H1 (cell line): ENCODE data around the gene LYL1.

ENCODE experiments used
- CHD2 ChIP-seq: IDR thresholded peaks from 2 replicates; pipeline ENCODE4 v1.6.1; 2012; ENCODE audit warnings: low read length, improper control_type of control experiment
- EGR1 ChIP-seq: IDR thresholded peaks from 2 replicates; pipeline ENCODE4 v1.6.1; 2011; ENCODE audit warnings: low read depth, low read length, borderline replicate concordance
- EP300 ChIP-seq, 2 experiments: IDR thresholded peaks; 1 replicate in 1 of 2; 2 replicates in 1 of 2; pipeline ENCODE4 v1.6.1; 2011 to 2012; ENCODE audit warnings: low read depth in 2 of 2, low read length in 2 of 2, mild to moderate bottlenecking in 2 of 2, borderline replicate concordance in 1 of 2, inconsistent platforms in 1 of 2, moderate library complexity in 1 of 2
- GABPA ChIP-seq: IDR thresholded peaks from 2 replicates; pipeline ENCODE4 v1.6.1; 2011; ENCODE audit warnings: mild to moderate bottlenecking, low read length, moderate library complexity, borderline replicate concordance; ENCODE audit not compliant: insufficient read depth
- POLR2A ChIP-seq, 2 experiments: IDR thresholded peaks; 1 replicate in 1 of 2; 2 replicates in 1 of 2; pipeline ENCODE4 v1.6.1; 2011; ENCODE audit warnings: low read depth in 2 of 2, low read length in 2 of 2, mild to moderate bottlenecking in 2 of 2; ENCODE audit errors: control extremely low read depth in 1 of 2
- POLR2AphosphoS5 ChIP-seq: IDR thresholded peaks from 2 replicates; pipeline ENCODE4 v1.6.1; 2011; ENCODE audit warnings: low read depth, low read length
- RFX5 ChIP-seq: IDR thresholded peaks from 2 replicates; pipeline ENCODE4 v1.6.1; 2011; ENCODE audit warnings: low read depth, low read length, improper control_type of control experiment, borderline replicate concordance
- SAP30 ChIP-seq: fragments of 300-600 bp; sonication (generic); IDR thresholded peaks from 2 replicates; pipeline ENCODE4 v1.7.1; 2012; ENCODE audit warnings: low read length, moderate library complexity, mild to moderate bottlenecking, inconsistent platforms; ENCODE audit not compliant: insufficient read depth, insufficient replicate concordance
- SIRT6 ChIP-seq: IDR thresholded peaks from one replicate; pipeline ENCODE4 v1.7.1; 2012; ENCODE audit warnings: low read length, inconsistent platforms
- TCF12 ChIP-seq: IDR thresholded peaks from 2 replicates; pipeline ENCODE4 v1.6.1; 2011; ENCODE audit warnings: low read depth, mild to moderate bottlenecking, low read length
- ZNF274 ChIP-seq: IDR thresholded peaks from 2 replicates; pipeline ENCODE4 v1.7.0; 2012; ENCODE audit warnings: low read length, borderline replicate concordance; ENCODE audit errors: extremely low read depth
- TF ChIP-seq, protein P1 (sequence below), 3 experiments: IDR thresholded peaks; 1 replicate in 2 of 3; 2 replicates in 1 of 3; pipeline versions ENCODE4 v1.5.1 to v1.6.1; 2011; ENCODE audit warnings: low read length in 3 of 3, mild to moderate bottlenecking in 3 of 3, inconsistent platforms in 2 of 3, low read depth in 1 of 3, moderate library complexity in 1 of 3; ENCODE audit not compliant: insufficient read depth in 1 of 3; ENCODE audit errors: control extremely low read depth in 1 of 3
- TF ChIP-seq, protein P2 (sequence below): IDR thresholded peaks from 2 replicates; pipeline ENCODE4 v1.6.1; 2011; ENCODE audit warnings: low read depth, mild to moderate bottlenecking, low read length; ENCODE audit not compliant: insufficient read depth
- TF ChIP-seq, protein P3 (sequence below): IDR thresholded peaks from 2 replicates; pipeline ENCODE4 v1.6.1; 2012; ENCODE audit warnings: inconsistent platforms

DNA sequence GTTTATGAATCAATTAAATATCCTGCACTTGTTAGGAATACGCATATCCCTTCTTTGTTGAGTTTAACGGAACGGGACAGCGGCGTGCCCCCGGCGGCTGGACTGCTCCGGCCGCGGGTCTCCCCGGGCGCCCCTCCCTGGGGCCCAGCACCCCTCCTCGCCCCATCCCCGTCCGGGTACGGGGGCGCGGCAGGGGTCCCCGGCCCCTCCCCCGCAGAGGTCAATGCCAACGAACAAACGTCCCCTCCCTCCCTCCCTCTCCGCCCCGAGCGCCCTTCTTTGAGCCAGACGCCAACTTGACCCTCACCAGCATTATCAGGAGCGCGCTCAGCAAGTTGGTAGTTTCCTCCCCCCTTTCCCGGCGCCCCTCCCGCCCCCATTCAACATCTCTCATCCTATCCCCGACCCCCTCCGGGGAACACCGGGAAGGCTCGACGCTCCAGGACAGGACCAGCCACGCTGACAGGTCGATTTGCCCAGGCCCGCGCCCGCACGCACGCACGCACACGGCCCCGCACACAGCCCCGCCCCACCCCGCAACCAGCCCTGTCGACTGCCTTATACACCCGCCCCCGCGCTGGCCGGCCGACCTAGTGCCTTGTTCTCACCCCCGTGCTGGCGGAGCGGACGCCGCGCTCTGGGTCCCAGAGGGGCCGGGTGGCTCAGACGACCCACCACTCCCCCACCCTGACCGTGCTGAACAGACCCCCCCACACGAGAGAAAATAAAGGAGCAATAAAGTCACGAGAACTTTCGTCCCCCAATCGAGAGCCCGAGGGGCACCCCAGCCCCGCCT, 5.0 kb downstream of the LYL1 start:
- TF ChIP-seq, protein P1, sequence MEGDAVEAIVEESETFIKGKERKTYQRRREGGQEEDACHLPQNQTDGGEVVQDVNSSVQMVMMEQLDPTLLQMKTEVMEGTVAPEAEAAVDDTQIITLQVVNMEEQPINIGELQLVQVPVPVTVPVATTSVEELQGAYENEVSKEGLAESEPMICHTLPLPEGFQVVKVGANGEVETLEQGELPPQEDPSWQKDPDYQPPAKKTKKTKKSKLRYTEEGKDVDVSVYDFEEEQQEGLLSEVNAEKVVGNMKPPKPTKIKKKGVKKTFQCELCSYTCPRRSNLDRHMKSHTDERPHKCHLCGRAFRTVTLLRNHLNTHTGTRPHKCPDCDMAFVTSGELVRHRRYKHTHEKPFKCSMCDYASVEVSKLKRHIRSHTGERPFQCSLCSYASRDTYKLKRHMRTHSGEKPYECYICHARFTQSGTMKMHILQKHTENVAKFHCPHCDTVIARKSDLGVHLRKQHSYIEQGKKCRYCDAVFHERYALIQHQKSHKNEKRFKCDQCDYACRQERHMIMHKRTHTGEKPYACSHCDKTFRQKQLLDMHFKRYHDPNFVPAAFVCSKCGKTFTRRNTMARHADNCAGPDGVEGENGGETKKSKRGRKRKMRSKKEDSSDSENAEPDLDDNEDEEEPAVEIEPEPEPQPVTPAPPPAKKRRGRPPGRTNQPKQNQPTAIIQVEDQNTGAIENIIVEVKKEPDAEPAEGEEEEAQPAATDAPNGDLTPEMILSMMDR (IDR thresholded peaks at IDR 0.05; ENCODE audit: control extremely low read depth in 1 of 3, insufficient read depth in 1 of 3, low read depth in 1 of 3, low read length in 3 of 3) = no peak
- TF ChIP-seq, protein P2, sequence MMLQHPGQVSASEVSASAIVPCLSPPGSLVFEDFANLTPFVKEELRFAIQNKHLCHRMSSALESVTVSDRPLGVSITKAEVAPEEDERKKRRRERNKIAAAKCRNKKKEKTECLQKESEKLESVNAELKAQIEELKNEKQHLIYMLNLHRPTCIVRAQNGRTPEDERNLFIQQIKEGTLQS = no peak
- TF ChIP-seq RFX5 (no peak), POLR2A (IDR thresholded peaks at IDR 0.05; ENCODE audit: control extremely low read depth in 1 of 2, low read depth in 2 of 2, low read length in 2 of 2) (no peak), GABPA (no peak), ZNF274 (no peak), SAP30 (no peak), SIRT6 (no peak), EGR1 (no peak), TCF12 (no peak), POLR2AphosphoS5 (no peak), EP300 (IDR thresholded peaks at IDR 0.05; ENCODE audit: borderline replicate concordance in 1 of 2, low read depth in 2 of 2, low read length in 2 of 2) (no peak), CHD2 (no peak)
- TF ChIP-seq, protein P3, sequence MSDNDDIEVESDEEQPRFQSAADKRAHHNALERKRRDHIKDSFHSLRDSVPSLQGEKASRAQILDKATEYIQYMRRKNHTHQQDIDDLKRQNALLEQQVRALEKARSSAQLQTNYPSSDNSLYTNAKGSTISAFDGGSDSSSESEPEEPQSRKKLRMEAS = no peak
